ENCODE measurements around the gene CDYL2.

DNA sequence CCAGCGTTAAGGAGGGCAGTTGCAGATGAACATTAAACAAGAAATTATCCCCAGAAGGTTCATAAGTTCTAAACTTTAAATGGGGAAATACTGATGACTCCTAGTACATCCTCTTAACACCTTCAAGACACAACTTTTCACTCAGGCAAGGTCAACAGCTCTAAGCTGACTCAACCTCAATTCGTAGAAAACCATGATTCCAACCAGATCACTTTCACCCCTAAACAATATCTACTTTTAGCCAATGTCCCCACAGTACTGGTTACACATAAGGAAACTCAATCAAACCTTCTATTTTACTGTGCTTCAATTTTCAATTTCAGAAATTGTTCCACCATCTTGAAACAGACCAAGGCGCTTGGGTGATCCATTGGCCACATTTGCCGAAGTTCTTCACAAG, 2.3 kb downstream of the CDYL2 start:
- TF ChIP-seq, protein P1, sequence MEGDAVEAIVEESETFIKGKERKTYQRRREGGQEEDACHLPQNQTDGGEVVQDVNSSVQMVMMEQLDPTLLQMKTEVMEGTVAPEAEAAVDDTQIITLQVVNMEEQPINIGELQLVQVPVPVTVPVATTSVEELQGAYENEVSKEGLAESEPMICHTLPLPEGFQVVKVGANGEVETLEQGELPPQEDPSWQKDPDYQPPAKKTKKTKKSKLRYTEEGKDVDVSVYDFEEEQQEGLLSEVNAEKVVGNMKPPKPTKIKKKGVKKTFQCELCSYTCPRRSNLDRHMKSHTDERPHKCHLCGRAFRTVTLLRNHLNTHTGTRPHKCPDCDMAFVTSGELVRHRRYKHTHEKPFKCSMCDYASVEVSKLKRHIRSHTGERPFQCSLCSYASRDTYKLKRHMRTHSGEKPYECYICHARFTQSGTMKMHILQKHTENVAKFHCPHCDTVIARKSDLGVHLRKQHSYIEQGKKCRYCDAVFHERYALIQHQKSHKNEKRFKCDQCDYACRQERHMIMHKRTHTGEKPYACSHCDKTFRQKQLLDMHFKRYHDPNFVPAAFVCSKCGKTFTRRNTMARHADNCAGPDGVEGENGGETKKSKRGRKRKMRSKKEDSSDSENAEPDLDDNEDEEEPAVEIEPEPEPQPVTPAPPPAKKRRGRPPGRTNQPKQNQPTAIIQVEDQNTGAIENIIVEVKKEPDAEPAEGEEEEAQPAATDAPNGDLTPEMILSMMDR (IDR thresholded peaks at IDR 0.05), result no peak
- no peak for TF ChIP-seq POLR2A (IDR thresholded peaks at IDR 0.05)

Measured in body of pancreas (tissue), 4 donors.